Kidney glomerular epithelial cell (primary cell): ENCODE data around the gene UMAD1.
A peak's percentile ranks its signal among the peaks of the same experiment; 100 is the strongest.

Source experiments
- DNase-seq: peaks from one replicate; lab custom pipeline; 2025; lab: John Stamatoyannopoulos, UW

The UMAD1 gene

DNA sequence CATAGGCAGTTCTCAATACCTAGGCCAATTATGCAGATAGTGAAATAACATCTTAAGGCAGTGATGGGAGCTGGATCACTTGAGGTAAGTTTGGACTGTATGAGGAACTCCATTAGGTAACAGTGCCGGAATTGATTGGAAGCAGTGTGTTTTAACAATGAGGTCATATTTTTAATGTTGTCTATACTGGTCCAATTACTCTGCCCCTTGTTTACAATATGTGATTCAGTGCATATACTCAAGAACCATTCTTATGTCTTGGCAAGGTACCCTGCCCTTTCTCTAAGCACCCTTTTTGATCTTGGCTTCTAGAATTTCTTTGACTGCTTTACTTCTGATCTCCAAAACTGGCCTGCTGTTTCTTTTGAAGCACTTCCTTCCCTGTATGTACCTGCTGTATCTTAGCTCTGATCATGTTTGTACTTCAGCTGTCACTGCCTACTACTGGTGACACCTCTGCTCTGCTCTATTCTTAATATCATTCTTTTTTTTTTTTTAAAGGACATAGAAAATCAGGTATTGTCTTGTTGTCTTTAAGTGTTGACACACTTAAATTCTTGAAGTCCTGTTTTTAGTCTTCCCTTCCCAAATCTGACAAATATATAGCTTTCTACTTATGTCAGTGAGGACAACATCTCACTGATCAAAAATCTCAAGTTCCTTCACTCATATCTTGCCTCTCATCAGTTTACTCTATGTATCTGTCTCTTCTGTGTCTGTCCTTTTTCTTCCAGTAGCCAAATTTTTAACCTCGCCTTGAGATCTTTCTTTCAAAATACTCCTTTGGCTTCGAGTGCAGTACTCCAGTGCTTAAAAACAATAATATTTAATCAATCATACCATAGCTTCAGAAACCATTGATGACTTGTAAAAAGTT, 124.2 kb downstream of the UMAD1 start:
- DNase-seq: no peak

DNA sequence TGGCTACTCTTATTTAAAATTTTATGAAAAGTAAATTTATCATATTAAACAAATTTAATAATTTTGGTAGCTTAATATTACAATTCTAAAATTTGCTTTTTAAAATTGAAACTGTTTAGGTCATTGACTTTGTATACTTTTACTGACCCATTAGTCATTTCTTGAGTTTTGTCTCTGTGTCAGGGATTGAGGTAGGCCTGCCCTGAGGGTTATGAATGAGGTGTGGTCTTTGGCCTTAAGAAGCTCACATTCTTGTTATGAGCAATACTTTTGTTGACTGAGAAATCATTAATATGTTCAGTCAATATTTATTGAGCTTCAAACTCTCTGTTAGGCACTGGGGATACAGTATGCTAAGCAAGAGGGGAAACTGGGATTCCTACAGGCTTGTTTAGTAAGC, 124.9 kb downstream of the UMAD1 start:
- no peak for DNase-seq

DNA sequence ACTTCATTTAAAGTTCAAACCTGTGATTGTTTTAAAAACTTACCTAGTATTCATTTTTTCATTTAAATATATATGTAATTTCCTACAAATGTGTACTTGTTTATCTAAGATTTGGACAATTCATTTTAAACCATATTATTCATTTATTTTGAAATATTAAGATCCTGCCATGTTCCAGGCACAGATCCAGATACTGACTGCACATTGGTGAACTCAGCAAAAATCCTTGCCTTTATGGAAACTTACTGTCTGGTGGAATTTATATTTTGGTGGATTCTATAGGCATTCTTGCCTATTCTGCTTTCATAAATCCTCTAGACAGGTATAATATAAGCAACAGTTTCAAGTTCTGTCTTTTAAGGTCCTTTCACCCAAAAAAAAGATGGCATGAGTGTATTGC, 126.1 kb downstream of the UMAD1 start:
- DNase-seq: no peak

DNA sequence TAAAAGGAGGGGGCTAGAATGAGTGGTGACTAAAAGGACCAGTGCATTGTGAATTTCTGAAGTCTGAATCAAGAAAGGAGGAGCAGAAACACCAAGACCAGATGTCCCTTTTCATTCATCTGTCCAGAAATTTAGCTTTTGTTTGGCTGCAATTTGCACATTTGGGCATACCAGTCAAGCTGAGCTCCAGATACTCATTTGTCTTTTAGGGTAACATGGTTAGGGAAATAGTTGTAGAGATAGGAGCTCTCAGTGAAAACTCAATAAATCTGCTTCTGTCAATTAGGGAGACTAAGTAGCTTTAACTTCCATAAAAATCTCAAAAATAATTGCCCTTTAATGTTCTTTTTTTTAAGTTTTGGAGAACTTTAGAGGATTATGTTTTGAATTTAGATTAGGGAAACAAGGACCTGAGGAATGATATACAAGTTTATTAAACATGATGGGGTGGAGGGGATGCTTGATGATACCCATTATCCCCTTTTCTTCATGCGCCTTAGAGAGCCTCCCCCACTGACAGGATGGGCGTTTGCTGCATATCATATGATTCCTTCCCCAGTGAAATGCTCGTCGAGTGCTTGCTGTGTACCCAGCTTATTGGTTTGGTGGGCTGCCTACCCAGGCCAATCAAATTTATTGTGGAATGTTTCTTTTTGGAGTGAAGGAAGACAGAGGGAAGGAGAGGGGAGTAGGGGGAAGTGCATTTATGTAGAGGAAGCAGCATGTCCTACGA, 128.6 kb downstream of the UMAD1 start:
- DNase-seq: no peak

DNA sequence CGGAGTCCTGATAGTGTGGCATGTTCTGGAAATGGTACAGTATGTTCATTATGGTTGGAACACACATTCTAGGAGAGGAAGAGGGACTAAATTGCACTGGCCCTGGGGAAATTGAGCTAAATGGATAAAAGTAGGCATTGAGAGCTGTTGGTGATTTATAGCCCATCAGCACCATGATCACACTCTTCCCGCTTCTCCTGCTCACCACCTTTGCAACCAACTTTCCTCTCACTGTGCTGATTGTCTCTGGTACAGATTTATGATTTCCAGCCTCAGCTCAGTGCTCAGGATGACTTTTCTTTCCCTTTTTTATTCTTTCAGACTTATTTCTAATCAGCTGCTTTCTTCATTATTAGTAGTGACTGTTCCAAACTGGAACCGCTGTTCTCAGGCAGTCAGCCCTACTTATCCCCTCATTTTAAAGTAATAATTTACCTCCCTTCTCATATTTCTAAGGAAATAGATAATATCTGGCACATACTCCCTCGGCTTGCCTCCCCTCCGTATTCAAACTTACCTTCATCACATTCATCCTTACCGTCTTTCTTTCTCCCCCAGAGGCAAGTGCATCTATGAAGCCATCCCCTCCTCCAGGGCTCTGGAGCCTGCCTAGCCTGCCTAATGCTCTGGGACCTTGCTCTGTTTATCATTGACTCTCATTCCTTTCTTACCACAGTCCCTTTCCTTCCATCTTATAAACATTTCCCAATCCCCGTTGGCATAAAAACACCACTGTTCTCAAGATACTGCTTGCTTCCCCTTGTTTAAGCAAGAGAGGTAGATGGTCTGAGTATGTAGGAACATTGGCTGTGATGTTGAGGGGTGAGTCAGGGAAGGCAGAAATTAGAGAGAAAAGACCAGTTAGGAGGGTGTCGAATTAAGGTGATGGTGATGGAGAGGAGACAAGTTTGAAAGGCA, 129.4 kb downstream of the UMAD1 start:
- no peak for DNase-seq

DNA sequence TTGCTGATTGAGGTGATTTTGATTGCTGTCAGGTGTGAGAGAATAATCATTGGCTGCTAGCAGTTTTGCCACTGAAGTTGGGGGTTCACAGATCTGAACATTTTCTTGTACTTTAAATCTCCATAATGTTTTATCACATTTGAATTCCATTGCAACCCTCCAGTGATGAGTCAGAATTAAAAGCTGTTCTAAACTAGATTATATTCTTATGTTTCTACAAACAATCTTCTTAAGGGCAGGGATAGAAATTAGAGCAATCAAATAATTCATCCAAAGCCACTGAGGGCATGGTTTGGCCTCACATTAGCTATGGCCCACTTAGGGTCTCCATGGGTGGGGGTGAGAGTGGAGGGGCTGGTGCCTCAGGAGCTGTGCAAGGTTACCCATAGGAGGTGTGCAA, 130.9 kb downstream of the UMAD1 start:
- no peak for DNase-seq

DNA sequence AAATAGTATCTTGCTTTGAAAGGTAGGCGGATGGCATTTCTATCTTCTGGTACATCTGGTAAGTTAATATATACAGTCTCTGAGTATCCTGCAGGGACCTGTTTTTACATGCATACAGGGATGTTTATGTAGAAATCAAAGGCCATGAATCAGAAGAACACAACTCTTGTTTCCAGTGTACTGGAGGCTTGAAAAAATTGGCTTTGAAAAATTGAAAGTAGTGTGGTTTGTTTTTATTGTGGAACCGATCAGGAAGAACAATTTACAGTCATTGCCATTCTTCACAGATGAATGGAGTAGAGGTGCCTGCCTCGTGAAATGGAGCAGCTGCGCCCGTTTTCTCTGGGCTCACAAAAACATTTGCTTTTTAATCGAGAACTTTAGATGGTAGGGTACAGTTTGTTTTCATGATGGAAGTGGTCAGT, 131.9 kb downstream of the UMAD1 start:
- peak; percentile 39 for DNase-seq

DNA sequence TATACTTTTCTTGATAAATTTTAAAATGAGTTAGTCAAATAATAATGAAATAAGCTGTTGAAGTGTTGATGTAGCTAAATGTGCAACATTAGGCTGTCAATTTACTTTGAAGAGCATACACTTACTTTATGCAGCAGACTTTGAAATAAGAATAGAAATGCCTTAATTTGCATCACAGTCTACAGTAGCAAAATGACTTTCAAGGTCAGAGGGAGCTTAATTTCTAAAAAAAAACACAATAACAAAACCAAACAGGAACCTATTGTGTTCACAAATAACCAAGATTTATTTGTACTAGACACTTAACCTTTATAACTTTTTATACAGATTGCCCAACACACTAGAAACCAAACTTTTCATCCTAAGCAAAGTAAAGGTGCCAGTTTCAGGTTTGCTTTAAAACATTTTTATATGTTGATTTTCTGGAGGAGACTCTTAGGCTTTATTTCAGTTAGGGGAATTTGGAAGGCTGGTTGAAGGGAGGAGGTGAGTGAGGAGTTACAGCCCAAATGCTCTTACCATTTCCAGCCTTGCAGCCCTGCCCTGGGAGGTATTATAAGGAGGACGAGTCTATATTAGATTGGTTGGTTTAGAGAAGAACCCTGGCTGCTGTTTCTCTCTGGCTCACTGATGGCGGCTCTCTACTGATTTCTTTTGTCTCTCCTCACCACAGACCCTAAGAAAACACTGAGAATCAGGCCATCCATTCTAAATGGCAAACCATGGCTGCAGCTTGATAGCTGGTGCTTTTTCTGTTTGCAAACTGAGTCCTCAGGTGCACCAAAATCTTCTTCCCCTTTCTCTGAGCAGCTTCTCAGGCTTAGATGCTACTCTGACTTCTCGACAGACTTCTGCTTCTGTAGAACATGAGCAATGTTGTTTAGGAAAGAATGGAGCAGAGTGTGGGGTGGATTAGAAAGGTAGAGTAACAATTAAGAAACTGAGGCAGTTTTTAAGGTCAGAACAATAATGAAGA, 133.1 kb downstream of the UMAD1 start:
- no peak for DNase-seq

DNA sequence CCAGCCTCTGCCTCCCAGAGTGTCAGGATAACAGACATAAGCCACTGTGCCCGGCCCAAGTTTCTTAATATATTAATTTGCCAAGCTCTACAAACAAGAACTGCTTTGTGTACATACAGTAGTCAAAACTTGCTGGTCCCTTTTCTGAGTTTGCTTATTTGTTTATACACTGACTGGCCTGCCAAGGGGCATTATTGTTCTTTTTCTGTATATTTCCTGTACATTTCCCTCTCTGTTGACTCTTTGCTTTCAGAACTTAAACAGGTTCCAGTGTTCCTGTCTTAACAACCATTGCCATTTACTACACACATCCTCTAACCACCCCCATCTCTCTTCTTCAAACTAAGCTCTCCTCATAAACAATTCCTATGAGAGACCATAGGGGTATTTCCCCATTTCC, 139.3 kb downstream of the UMAD1 start:
- no peak for DNase-seq

DNA sequence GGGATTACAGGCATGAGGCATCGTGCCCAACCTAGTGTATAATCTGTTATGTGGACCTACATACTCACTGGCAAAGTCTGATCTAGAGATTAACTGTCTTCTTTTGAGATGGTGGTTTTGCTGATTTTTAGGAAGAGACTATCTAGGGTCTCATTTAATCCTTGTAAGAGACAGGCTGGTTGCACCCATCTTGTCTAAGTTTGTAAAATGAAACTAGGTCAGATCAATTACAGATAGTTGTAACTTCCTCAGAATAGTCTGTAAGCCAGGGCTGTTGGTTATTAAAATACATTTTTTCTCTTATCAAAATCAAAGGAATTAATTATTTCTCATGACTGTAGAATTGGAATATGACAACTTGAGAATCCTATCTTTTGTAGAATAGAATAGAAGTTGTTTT, 142.4 kb downstream of the UMAD1 start:
- DNase-seq: no peak

DNA sequence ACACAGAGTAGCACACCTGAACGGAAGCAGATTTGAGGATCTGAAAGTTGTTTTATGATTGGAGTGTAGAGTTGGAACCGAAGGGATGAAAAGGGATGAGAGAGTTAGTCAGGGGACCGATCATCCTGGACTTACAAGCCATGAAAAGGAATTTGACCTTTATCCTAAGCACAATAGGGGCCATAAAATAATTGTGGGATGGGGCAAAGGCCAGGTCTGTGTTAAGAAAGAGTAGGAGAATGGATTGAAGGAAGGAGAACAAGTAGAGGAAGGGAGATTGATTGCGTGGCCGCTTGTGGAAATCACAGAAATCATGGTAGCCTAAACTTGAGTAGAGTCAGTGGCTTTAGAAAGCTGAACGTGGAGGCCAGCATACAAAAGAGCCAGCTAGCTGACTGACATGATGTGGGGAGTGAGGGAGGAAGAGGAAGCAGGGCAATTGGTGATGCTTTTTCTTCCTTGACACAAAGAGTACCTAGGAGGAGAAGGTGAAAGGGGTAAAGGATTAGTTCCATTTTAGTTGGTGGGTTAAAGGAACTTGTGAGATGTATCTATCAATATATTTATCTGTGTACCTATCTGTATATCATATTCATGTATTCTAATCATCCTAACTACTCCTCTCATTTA, 144.9 kb downstream of the UMAD1 start:
- DNase-seq: no peak

DNA sequence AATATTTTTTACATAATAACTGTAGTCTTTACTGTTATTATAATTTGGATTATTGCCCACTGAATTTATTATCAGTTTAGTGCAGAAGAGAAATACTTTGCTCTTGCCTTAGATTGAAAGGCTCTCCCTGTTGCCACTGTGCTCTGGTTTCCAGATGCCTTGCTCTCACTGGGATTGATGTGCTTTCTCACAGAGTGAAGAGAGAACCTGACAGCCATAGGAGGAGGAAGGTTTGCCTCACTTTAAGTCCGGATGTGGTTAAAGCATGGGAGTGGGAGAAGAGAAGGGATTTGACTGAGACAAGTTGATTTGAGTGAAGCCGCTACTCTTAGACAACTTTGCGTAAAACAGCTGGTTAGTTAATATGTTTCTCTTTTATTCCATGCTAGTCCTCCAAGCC, 146.0 kb downstream of the UMAD1 start:
- no peak for DNase-seq

DNA sequence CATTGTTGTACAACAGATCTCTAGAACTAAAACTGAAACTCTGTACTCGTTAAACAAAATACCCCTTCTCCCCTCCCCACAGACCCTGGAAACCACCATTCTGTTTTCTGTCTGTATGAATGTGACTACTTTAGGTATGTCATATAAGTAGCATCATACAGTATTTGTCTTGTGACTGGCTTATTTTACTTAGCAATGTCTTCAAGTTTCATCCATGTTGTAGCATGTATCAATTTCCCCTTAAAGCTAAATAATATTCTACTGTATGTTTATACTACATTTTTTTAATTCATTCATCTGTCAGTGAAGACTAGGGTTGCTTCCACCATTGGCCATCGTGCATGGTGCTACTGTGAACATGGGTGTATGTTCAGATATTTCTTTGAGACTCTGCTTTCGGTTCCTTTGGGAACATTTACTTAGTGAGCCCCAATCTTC, 149.0 kb downstream of the UMAD1 start:
- no peak for DNase-seq

DNA sequence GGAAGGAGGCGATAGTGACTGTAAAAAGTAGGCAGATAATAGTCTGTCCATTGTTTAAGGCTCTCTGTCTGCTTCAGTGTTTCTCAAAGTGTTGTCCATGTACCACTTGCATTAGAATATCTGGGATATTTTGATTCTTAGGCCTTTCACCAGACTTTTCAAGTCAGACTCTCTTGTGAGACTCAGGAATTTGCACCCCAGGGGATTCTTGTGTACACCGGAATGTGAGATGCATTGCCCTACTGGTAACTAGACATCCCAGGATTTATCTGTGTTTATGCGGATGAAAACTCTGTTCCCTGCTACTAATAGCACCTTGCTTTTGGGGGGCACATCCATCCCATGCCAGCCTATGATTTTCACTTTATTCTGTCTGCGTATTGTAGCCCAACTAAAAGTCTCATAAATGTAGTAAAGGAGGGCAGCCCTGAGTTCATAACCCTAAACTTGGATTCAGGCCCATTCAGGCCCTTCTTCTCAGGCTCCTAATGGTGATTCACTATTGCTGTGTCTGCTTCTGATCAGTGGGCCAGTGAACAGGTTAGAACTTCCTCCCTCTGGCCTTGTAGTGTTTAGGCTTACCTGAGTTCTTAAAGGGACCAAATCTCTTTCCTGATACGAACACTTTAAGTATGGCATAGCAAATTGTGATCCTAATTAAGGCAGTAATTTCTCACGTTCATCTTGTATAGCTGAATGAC, 149.6 kb downstream of the UMAD1 start:
- no peak for DNase-seq

DNA sequence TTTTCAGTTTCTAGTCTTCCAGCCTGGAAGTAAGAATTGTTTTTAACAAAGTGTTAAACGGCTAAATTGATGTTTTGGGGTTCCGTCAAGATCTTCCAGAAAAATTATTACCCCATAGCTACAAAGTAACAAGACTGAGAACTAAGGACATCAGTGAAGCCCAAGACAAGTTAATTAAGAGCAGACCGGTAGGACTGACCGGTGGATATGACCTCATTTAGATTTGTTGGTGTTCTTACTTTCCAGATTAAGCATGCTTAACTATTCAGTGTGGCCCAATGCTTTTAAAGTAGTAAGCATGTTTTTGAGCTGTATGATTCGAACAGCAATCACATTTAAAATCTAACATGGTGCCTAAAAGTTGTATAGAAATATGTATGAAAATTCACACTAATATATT, 151.0 kb downstream of the UMAD1 start:
- no peak for DNase-seq

DNA sequence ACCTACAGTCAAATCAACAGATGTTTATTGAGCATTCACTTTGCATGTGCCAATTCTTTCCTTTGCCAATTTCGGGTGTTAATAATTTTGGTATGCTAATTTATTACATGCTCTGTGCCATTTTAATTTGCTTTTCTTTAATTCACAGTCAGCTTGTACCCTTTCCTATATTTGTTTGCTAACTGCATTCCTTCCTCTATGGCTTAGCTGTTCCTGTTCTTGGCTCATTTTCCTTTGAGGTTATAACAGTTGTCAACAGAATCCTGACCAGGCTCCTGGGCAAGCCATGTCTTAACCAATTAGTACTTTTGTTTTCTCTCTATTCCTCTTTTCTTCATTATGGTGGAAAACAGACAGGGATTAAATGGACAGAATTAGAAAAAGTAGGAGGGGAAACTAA, 151.5 kb downstream of the UMAD1 start:
- no peak for DNase-seq

DNA sequence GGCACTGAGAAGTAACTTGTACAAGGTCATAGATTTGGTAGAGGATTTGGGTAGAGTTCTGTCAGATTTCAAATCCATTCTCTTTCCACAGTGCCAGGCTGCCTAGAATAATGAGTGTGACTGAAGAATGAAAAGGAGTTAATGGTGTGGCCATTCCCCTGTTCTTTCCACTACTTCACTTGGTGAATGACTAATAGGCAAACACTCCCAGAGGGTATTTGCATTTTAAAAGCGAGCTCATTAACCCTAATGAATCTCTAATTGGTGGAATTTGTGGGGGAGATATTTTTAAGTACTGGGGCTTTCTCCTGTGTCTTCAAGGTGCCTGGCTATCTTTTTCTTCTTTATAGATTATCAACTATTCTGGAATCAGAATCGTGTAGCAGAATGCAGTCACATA, 152.7 kb downstream of the UMAD1 start:
- no peak for DNase-seq

DNA sequence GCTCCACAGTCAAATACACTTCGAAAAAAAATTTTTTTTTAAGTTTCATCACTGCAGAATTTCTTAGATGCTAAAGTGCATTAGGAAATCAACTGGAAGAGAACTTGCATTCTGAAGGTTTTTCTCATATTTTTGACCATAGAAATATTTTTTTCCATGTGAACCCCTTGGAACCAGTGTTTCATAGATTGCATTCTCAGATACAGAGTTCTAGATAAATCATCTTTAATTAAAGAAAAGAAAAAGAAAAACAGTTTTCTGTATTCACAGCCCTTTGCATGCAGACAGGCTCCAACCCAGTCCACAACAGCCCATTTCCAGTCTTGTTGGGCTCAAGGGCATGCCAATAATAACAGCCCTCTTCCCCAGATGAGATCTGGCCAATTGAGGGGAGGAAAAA, 153.4 kb downstream of the UMAD1 start:
- no peak for DNase-seq

DNA sequence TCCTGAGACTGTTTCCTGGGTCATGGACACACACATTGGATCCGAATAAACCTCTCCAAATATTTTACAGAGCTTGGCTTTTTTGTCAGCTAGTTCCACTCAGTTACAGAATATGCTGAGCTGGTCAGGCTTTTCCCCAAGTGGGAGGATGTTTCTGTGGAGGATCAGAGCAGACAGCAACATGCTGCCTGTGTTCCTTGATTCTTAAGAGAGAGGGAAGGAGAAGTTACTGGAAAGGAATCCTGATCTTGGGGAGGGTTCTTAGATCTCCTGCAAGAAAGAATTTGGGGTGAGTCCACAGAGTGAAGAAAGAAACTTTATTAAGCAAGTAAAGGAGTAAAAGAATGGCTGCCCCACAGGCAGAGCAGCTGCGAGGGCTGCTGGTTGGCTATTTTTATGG, 154.7 kb downstream of the UMAD1 start:
- DNase-seq: no peak

DNA sequence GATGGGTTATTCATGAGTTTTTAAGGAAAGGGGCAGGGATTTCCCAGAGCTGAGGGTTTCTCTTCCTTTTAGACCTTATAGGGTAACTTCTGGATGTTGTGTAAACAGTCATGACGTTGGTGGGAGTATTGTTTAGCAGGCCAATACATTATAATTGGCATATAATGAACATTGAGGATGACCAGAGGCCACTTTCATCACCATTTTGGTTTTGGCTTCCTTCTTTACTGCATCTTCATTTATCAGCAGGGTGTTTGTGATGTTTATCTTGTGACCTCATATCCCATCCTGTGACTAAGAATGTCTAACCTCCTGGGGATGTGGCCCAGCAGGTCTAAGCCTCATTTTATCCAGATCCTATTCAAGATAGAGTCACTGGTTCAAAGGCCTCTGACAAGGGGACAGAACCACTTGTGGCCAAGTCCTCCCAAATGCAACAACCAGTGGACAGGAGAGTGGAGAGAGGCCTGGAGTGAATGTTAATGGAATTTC, 155.1 kb downstream of the UMAD1 start:
- DNase-seq: peak; percentile 23
